ENCODE results near the gene NPTN. TPM values are rescaled to one million over a fixed set of nuclear protein-coding genes. Genes with fewer than 3 reads are reported as not detected.

NPTN gene
- polyA plus RNA-seq, 2 of the 4 experiments (the other 2 are of a cell fraction): 150 to 201 TPM

DNA sequence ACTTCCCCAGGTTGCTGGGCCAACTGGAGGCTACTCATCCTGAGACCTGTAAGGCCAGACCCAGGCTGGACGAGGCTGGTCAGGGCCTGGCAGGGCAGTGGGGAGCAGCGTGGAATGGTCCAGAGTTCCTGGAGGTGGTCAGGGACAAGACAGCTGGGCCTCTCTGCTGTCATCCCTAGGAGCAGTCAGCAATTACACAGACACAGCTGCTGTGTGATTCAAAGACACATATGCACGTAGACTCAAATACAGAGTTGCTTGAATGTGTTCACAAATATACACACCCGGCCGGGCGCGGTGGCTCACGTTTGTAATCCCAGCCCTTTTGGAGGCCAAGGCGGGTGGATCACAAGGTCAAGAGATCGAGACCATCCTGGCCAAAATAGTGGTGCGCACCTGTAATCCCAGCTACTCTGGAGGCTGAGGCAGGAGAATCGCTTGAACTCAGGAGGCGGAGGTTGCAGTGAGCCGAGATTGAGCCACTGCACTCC lies 49.5 kb upstream of the NPTN start:
- DNase-seq (ENCODE audit: low read depth in 1 of 2, low spot score in 1 of 2) (no peak), ATAC-seq (no peak), FAIRE-seq (no peak)
- Histone ChIP-seq H3K4me2 (no peak overlapping the region), H3K27ac (no peak overlapping the region), H3K9me3 (no peaks in the 10 kb centered on the region), H3K4me3 (no peak overlapping the region), H3K4me1 (peaks cover 25% of the 10 kb centered on the region)
- WGBS (ENCODE audit: missing lambda C conversion rate): 80% methylated on average over 8 of the region's 14 CpGs
- ChIA-PET CTCF (interaction anchor here (0.8 to 7.2 kb wide), 6 partner anchors 16 to 47 kb away, joined by 3 to 84 read pairs (median 6); no protein-coding TSS in a partner anchor), POLR2A (no interaction called here)
- TF ChIP-seq FOSL2 (IDR thresholded peaks at IDR 0.05) (no peak), FOSL2 (CRISPR knock-in tag; IDR thresholded peaks at IDR 0.05) (no peak), KDM1A (IDR thresholded peaks at IDR 0.05; ENCODE audit: low read depth) (no peak), CEBPB (IDR thresholded peaks at IDR 0.05) (no peak), ESRRA (IDR thresholded peaks at IDR 0.05; ENCODE audit: borderline replicate concordance, low read length) (no peak), HOXB5 (CRISPR knock-in tag; IDR thresholded peaks at IDR 0.05) (no peak), MAFK (IDR thresholded peaks at IDR 0.05; ENCODE audit: partially characterized antibody) (no peak), NPAS2 (CRISPR knock-in tag; IDR thresholded peaks at IDR 0.05; ENCODE audit: borderline replicate concordance) (no peak), NR3C1 (IDR thresholded peaks at IDR 0.05) (no peak), SREBF2 (IDR thresholded peaks at IDR 0.05) (no peak), POLR2AphosphoS2 (conservative IDR thresholded peaks at IDR 0.05; ENCODE audit: low read length) (no peak), MYC (IDR thresholded peaks at IDR 0.05; ENCODE audit: borderline replicate concordance, low read length) (no peak), RAD21 (conservative IDR thresholded peaks at IDR 0.05 in 1 of 2, IDR thresholded peaks at IDR 0.05 in 1 of 2) (no peak), EHMT2 (IDR thresholded peaks at IDR 0.05; ENCODE audit: low read depth) (no peak), FOXS1 (CRISPR knock-in tag; IDR thresholded peaks at IDR 0.05) (no peak), CHD4 (IDR thresholded peaks at IDR 0.05; ENCODE audit: borderline replicate concordance) (no peak)
- TF ChIP-seq, protein P1, sequence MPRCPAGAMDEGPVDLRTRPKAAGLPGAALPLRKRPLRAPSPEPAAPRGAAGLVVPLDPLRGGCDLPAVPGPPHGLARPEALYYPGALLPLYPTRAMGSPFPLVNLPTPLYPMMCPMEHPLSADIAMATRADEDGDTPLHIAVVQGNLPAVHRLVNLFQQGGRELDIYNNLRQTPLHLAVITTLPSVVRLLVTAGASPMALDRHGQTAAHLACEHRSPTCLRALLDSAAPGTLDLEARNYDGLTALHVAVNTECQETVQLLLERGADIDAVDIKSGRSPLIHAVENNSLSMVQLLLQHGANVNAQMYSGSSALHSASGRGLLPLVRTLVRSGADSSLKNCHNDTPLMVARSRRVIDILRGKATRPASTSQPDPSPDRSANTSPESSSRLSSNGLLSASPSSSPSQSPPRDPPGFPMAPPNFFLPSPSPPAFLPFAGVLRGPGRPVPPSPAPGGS (IDR thresholded peaks at IDR 0.05): no peak
- TF ChIP-seq, protein P2, sequence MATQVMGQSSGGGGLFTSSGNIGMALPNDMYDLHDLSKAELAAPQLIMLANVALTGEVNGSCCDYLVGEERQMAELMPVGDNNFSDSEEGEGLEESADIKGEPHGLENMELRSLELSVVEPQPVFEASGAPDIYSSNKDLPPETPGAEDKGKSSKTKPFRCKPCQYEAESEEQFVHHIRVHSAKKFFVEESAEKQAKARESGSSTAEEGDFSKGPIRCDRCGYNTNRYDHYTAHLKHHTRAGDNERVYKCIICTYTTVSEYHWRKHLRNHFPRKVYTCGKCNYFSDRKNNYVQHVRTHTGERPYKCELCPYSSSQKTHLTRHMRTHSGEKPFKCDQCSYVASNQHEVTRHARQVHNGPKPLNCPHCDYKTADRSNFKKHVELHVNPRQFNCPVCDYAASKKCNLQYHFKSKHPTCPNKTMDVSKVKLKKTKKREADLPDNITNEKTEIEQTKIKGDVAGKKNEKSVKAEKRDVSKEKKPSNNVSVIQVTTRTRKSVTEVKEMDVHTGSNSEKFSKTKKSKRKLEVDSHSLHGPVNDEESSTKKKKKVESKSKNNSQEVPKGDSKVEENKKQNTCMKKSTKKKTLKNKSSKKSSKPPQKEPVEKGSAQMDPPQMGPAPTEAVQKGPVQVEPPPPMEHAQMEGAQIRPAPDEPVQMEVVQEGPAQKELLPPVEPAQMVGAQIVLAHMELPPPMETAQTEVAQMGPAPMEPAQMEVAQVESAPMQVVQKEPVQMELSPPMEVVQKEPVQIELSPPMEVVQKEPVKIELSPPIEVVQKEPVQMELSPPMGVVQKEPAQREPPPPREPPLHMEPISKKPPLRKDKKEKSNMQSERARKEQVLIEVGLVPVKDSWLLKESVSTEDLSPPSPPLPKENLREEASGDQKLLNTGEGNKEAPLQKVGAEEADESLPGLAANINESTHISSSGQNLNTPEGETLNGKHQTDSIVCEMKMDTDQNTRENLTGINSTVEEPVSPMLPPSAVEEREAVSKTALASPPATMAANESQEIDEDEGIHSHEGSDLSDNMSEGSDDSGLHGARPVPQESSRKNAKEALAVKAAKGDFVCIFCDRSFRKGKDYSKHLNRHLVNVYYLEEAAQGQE (IDR thresholded peaks at IDR 0.05): no peak
- TF ChIP-seq, protein P3, sequence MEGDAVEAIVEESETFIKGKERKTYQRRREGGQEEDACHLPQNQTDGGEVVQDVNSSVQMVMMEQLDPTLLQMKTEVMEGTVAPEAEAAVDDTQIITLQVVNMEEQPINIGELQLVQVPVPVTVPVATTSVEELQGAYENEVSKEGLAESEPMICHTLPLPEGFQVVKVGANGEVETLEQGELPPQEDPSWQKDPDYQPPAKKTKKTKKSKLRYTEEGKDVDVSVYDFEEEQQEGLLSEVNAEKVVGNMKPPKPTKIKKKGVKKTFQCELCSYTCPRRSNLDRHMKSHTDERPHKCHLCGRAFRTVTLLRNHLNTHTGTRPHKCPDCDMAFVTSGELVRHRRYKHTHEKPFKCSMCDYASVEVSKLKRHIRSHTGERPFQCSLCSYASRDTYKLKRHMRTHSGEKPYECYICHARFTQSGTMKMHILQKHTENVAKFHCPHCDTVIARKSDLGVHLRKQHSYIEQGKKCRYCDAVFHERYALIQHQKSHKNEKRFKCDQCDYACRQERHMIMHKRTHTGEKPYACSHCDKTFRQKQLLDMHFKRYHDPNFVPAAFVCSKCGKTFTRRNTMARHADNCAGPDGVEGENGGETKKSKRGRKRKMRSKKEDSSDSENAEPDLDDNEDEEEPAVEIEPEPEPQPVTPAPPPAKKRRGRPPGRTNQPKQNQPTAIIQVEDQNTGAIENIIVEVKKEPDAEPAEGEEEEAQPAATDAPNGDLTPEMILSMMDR (IDR thresholded peaks at IDR 0.05): no peak
- TF ChIP-seq, protein P4, sequence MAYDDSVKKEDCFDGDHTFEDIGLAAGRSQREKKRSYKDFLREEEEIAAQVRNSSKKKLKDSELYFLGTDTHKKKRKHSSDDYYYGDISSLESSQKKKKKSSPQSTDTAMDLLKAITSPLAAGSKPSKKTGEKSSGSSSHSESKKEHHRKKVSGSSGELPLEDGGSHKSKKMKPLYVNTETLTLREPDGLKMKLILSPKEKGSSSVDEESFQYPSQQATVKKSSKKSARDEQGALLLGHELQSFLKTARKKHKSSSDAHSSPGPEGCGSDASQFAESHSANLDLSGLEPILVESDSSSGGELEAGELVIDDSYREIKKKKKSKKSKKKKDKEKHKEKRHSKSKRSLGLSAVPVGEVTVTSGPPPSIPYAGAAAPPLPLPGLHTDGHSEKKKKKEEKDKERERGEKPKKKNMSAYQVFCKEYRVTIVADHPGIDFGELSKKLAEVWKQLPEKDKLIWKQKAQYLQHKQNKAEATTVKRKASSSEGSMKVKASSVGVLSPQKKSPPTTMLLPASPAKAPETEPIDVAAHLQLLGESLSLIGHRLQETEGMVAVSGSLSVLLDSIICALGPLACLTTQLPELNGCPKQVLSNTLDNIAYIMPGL (CRISPR knock-in tag; IDR thresholded peaks at IDR 0.05; ENCODE audit: borderline replicate concordance): no peak
- TF ChIP-seq, protein P5, sequence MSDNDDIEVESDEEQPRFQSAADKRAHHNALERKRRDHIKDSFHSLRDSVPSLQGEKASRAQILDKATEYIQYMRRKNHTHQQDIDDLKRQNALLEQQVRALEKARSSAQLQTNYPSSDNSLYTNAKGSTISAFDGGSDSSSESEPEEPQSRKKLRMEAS (IDR thresholded peaks at IDR 0.05): no peak

Measured in A549 (cell line).